Type B pancreatic cell (in vitro differentiated cells): ENCODE measurements around the gene CHN1. TPM values are rescaled to one million over a fixed set of nuclear protein-coding genes. Genes with fewer than 3 reads are reported as not detected.
A peak's percentile ranks its signal among the peaks of the same experiment; 100 is the strongest.

Experiments used
- DNase-seq: peaks from one replicate; pipeline ENCODE4 v3.0.0; 2021; ENCODE audit warnings: mixed read lengths; ENCODE audit not compliant: unreplicated experiment; ENCODE audit errors: extremely low spot score
- H3K27ac Mint-ChIP-seq: 2 replicates; pipeline ENCODE4 v1.8.0; 2021; ENCODE audit warnings: mild to moderate bottlenecking, mixed read lengths
- H3K27me3 Mint-ChIP-seq: 2 replicates; pipeline ENCODE4 v1.8.0; 2021; ENCODE audit warnings: mixed read lengths
- H3K36me3 Mint-ChIP-seq: 2 replicates; pipeline ENCODE4 v1.8.0; 2021; ENCODE audit warnings: mixed read lengths
- H3K4me1 Mint-ChIP-seq: one replicate; pipeline ENCODE4 v1.8.0; 2021; ENCODE audit warnings: mixed read lengths; ENCODE audit not compliant: unreplicated experiment
- H3K4me3 Mint-ChIP-seq: 2 replicates; pipeline ENCODE4 v1.8.0; 2021; ENCODE audit warnings: mild to moderate bottlenecking, mixed read lengths
- H3K9me3 Mint-ChIP-seq: 2 replicates; pipeline ENCODE4 v1.8.0; 2021; ENCODE audit warnings: mixed read lengths
- total RNA-seq: library from RNA; stranded (reverse); gene quantifications from 2 replicates; pipeline ENCODE4 v1.2.1, GENCODE V29; 2021; ENCODE audit warnings: low replicate concordance
- TF ChIP-seq, protein P1 (sequence below): fragments of 200-600 bp; sonication (generic); conservative IDR thresholded peaks from 2 replicates; pipeline ENCODE4 v1.5.0; 2021; ENCODE audit warnings: antibody characterized with exemption, mild to moderate bottlenecking

CHN1 gene
- total RNA-seq, 1 donor from 2014 or later: 24.0 TPM

DNA sequence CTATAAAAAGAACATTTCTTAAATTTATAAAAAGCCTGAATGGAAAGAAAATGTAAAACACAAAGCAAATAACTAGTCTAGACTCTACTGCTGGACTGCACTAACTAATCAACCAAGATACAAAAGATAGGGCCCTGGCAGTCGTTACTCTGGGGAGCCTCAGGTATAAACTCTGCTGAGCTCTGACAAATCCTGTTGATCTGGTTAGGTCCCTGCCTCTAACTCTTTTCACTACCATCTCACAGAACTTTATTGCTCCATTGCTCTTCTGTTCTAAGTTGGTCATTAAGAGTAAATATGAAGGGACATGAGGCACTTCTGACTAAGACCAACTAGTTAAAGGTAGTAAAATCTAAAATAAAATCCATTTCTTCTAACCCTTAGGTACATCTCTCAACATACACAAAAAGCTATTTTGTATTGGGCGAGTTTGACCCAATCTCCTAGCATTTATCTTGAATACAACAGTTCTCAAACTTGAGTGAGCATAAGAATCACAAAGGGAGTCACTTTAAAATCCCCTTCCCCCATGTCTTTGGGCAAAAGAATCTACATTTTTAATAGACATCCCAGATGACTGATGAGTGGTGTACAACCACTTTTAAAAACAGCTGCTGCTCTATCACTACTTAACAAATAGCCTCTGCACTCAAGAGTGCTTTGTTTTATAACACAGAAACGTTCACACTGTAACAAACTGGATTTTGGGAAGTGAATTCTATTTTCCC lies 2.5 kb downstream of the CHN1 start:
- Mint-ChIP-seq H3K4me1 (peaks cover 24% of the 10 kb centered on the region), H3K27ac (peak overlapping the region; percentile 83), H3K36me3 (no peaks in the 10 kb centered on the region), H3K4me3 (peak overlapping the region; percentile 74), H3K9me3 (no peaks in the 10 kb centered on the region), H3K27me3 (peaks cover 3% of the 10 kb centered on the region)
- no peak for DNase-seq
- TF ChIP-seq, protein P1, sequence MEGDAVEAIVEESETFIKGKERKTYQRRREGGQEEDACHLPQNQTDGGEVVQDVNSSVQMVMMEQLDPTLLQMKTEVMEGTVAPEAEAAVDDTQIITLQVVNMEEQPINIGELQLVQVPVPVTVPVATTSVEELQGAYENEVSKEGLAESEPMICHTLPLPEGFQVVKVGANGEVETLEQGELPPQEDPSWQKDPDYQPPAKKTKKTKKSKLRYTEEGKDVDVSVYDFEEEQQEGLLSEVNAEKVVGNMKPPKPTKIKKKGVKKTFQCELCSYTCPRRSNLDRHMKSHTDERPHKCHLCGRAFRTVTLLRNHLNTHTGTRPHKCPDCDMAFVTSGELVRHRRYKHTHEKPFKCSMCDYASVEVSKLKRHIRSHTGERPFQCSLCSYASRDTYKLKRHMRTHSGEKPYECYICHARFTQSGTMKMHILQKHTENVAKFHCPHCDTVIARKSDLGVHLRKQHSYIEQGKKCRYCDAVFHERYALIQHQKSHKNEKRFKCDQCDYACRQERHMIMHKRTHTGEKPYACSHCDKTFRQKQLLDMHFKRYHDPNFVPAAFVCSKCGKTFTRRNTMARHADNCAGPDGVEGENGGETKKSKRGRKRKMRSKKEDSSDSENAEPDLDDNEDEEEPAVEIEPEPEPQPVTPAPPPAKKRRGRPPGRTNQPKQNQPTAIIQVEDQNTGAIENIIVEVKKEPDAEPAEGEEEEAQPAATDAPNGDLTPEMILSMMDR: no peak

DNA sequence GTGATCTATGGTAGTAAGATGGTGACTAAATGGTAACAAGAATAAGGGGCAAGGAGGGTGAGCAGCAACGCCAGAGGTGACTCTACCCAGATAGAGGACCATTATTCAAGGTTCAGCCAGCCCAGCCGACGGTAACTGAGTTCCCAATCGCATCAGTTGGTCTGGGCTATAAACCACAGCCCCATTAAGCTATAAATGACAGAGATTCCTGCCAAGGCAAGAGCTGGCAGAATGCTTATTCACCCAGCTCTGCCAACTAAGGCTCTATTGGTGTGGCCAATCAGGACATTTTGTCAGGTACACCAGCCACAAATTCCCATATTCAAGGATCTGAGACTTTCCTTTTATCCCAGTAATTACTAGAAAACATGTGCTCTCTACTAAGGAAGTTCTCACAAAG lies 3.6 kb downstream of the CHN1 start:
- Mint-ChIP-seq H3K4me1 (peaks cover 26% of the 10 kb centered on the region), H3K27me3 (no peaks in the 10 kb centered on the region), H3K4me3 (no peak overlapping the region), H3K36me3 (no peaks in the 10 kb centered on the region), H3K27ac (peak overlapping the region; percentile 83), H3K9me3 (no peaks in the 10 kb centered on the region)
- TF ChIP-seq, protein P1: no peak
- DNase-seq: no peak

DNA sequence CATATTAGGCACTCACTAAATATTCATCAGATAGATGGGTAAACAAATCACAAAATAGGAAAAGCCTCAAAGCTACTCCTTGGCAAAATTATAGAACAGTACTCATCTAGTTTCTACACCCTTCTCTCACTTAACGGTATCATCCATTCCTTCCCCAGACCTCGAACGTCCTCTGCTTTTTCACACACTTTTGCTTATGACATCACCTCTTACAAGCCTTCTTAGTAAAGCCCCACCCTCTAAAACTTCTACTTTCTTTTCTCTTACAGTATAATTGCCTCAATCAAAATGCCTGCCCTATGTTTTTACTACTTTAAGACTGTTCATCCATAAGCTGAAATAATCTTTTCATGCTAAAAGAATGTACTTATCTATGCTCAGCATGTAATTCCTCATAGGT lies 8.1 kb downstream of the CHN1 start:
- Mint-ChIP-seq H3K27ac (no peak overlapping the region), H3K27me3 (no peaks in the 10 kb centered on the region), H3K36me3 (peaks cover 6% of the 10 kb centered on the region), H3K9me3 (no peaks in the 10 kb centered on the region), H3K4me1 (peaks cover 18% of the 10 kb centered on the region), H3K4me3 (no peak overlapping the region)
- DNase-seq: no peak
- TF ChIP-seq, protein P1: no peak

DNA sequence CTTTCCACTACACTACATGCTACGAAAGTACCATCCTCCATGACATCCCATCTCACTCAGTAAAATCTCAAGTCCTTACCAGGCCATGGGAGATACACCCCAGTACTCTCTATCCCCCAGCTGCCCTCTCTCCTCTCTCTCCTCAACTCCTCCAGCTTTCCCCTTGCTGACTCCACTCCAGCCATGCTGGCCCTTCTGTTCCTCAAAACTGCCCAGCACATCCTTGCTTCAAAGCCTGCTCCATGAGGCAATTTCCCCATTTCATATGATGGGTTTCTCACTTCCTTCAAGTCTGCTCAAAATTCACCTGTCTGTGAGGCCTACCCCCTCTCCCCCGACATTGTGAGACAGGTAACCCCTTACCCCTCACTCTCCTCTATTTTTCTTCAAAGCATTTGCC lies 8.6 kb downstream of the CHN1 start:
- no peaks in the 10 kb centered on the region for H3K9me3 Mint-ChIP-seq
- peaks cover 6% of the 10 kb centered on the region for H3K36me3 Mint-ChIP-seq
- no peak for DNase-seq
- peaks cover 22% of the 10 kb centered on the region for H3K4me1 Mint-ChIP-seq
- H3K4me3 Mint-ChIP-seq: no peak overlapping the region
- no peaks in the 10 kb centered on the region for H3K27me3 Mint-ChIP-seq
- H3K27ac Mint-ChIP-seq: no peak overlapping the region
- TF ChIP-seq, protein P1: no peak

DNA sequence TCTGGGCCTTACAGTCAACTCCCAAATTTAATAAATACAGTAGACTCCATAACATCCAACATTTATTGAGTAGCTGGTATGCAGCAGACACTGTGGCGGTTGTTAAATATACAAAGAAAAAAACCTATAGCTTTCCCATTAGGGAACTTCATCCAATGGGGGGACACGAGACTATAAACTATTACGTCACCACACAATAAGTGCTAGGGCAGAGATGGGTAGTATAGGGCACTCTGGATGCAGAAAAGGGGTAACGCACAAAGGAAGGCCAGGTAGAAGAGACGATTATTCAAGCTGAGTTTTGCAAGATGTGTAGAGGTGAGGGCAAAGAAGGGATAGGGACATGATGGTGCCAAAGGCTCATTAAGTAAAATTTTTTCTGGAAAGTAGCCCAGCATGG lies 10.8 kb downstream of the CHN1 start:
- no peak for DNase-seq
- no peak overlapping the region for H3K27ac Mint-ChIP-seq
- H3K9me3 Mint-ChIP-seq: no peaks in the 10 kb centered on the region
- TF ChIP-seq, protein P1: no peak
- H3K27me3 Mint-ChIP-seq: no peaks in the 10 kb centered on the region
- peaks cover 6% of the 10 kb centered on the region for H3K36me3 Mint-ChIP-seq
- peaks cover 22% of the 10 kb centered on the region for H3K4me1 Mint-ChIP-seq
- no peak overlapping the region for H3K4me3 Mint-ChIP-seq

DNA sequence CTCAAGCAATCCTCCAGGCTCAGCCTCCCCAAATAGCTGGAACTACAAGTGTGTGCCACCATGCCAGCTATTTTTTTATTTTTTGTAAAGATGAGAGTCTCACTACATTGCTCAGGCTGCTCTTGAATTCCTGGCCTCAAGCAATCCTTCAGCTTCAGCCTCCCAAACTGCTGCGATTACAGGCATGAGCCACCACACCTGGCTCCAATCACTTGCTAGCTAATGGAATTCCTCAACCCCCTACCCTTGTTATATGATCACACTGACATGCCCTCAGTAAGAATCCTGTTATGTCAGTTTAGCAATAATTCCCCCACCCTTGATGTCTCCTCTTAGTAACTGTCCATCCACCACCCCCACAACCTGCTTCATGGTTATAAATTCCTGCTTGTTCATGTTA lies 12.3 kb downstream of the CHN1 start:
- Mint-ChIP-seq H3K4me3 (no peak overlapping the region), H3K4me1 (peaks cover 22% of the 10 kb centered on the region), H3K27ac (peak overlapping the region; percentile 8), H3K9me3 (no peaks in the 10 kb centered on the region), H3K27me3 (no peaks in the 10 kb centered on the region), H3K36me3 (peaks cover 6% of the 10 kb centered on the region)
- DNase-seq: no peak
- TF ChIP-seq, protein P1: no peak
